WERI-Rb-1 (cell line): ENCODE data around the gene ABCC4.

Experiments
- DNase-seq: peaks from one replicate; pipeline ENCODE4 v3.0.0-alpha.2; 2020
- H3K27ac ChIP-seq: fragments of 250-450 bp; sonication (Bioruptor Pico); 2 replicates; pipeline ENCODE4 v1.5.1; 2020; ENCODE audit warnings: mild to moderate bottlenecking, moderate library complexity
- H3K27me3 ChIP-seq: fragments of 250-450 bp; sonication (Bioruptor Pico); 2 replicates; pipeline ENCODE4 v1.5.1; 2021; ENCODE audit warnings: mild to moderate bottlenecking, low read depth, moderate library complexity; ENCODE audit not compliant: insufficient read depth, severe bottlenecking
- H3K36me3 ChIP-seq: fragments of 250-450 bp; sonication (Bioruptor Pico); 2 replicates; pipeline ENCODE4 v1.5.1; 2020; ENCODE audit warnings: mild to moderate bottlenecking, moderate library complexity
- H3K4me3 ChIP-seq: 2 replicates; pipeline ENCODE4 v1.5.1; 2011; ENCODE audit warnings: low read depth, mild to moderate bottlenecking, control low read depth, low read length
- H3K9me3 ChIP-seq: fragments of 250-450 bp; sonication (Bioruptor Pico); 2 replicates; pipeline ENCODE4 v1.5.1; 2021; ENCODE audit warnings: mild to moderate bottlenecking, moderate library complexity; ENCODE audit not compliant: severe bottlenecking
- TF ChIP-seq, protein P1 (sequence below): IDR thresholded peaks from 2 replicates; pipeline ENCODE4 v1.5.1; 2011; ENCODE audit warnings: low read depth, mild to moderate bottlenecking, control low read depth, inconsistent platforms, low read length

ABCC4 gene

DNA sequence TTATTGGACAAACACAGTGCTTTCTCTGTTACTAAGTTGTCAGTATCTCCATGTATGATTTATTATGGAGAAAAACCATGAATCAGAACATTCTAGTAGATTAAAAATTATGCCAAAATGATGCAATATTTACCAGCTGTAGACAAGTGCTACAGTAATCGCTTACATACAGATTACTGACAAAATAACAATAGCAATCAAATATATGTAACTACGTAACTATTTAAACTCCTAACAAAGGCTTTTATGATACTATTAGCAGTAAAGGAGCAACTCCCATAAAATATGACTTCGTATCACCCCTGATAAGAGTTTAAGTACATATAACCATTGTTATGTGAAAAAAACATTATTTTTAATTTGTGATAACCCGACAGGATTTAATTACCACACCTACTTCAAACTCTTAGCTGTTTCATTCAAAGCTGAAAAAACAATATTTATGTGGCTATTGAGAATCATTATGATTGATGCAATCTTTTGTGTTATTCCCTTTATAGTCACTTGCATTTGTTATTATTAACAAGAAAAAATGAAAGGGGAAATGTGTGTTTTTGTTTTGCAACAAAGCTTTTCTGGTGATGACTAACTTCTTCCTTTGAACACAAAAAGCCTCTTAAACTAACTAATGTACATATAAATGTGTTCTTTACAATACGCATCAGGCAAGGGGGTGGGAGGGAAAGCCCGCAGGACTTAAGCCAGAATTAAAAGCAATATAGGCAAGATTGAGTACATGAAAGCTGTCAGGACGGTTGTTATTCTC, 147.4 kb downstream of the ABCC4 start:
- H3K27ac ChIP-seq = no peak overlapping the region
- TF ChIP-seq, protein P1, sequence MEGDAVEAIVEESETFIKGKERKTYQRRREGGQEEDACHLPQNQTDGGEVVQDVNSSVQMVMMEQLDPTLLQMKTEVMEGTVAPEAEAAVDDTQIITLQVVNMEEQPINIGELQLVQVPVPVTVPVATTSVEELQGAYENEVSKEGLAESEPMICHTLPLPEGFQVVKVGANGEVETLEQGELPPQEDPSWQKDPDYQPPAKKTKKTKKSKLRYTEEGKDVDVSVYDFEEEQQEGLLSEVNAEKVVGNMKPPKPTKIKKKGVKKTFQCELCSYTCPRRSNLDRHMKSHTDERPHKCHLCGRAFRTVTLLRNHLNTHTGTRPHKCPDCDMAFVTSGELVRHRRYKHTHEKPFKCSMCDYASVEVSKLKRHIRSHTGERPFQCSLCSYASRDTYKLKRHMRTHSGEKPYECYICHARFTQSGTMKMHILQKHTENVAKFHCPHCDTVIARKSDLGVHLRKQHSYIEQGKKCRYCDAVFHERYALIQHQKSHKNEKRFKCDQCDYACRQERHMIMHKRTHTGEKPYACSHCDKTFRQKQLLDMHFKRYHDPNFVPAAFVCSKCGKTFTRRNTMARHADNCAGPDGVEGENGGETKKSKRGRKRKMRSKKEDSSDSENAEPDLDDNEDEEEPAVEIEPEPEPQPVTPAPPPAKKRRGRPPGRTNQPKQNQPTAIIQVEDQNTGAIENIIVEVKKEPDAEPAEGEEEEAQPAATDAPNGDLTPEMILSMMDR = no peak
- DNase-seq = no peak
- no peaks in the 10 kb centered on the region for H3K27me3 ChIP-seq
- H3K9me3 ChIP-seq = no peaks in the 10 kb centered on the region
- H3K36me3 ChIP-seq = no peaks in the 10 kb centered on the region
- H3K4me3 ChIP-seq = no peak overlapping the region

- Histone ChIP-seq H3K27me3 (no peaks in the 10 kb centered on the region), H3K4me3 (no peak overlapping the region), H3K27ac (no peak overlapping the region), H3K36me3 (no peaks in the 10 kb centered on the region), H3K9me3 (no peaks in the 10 kb centered on the region)
- TF ChIP-seq, protein P1 = no peak
- no peak for DNase-seq
Measured at GRCh38 chr13:95151942-95152587, 149.2 kb downstream of the ABCC4 start.

- Histone ChIP-seq H3K27ac (no peak overlapping the region), H3K4me3 (no peak overlapping the region), H3K36me3 (no peaks in the 10 kb centered on the region), H3K27me3 (no peaks in the 10 kb centered on the region), H3K9me3 (no peaks in the 10 kb centered on the region)
- TF ChIP-seq, protein P1 = no peak
- no peak for DNase-seq
Measured at GRCh38 chr13:95150555-95150954, 150.7 kb downstream of the ABCC4 start.

GRCh38 chr13:95146486-95146885, 154.8 kb downstream of the ABCC4 start:
- no peak overlapping the region for H3K27ac ChIP-seq
- TF ChIP-seq, protein P1 = no peak
- no peaks in the 10 kb centered on the region for H3K27me3 ChIP-seq
- H3K36me3 ChIP-seq = no peaks in the 10 kb centered on the region
- H3K4me3 ChIP-seq = no peak overlapping the region
- no peak for DNase-seq
- no peaks in the 10 kb centered on the region for H3K9me3 ChIP-seq

- Histone ChIP-seq H3K27ac (no peak overlapping the region), H3K9me3 (no peaks in the 10 kb centered on the region), H3K27me3 (no peaks in the 10 kb centered on the region), H3K36me3 (no peaks in the 10 kb centered on the region), H3K4me3 (no peak overlapping the region)
- no peak for DNase-seq
- TF ChIP-seq, protein P1 = no peak
Measured at GRCh38 chr13:95145587-95145986, 155.7 kb downstream of the ABCC4 start.
